ENCODE measurements around the gene OPCML.

DNA sequence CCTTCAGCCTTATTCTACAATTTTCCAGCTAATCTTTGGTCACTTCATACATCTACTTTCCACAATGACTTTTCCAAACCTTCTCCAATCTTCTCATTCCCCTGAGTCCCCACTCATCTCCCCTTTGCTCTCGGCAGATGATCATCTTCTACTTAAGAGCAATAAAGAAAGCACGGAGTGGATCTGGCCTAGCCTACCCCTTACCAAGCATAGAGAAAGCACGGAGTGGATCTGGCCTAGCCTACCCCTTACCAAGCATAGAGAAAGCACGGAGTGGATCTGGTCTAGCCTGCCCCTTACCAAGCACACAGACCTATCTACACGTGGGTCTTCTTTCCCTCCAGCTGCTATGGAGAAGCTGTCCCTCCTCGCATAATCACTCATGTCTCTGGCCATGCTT, 558.6 kb downstream of the OPCML start:
- TF ChIP-seq, protein P1, sequence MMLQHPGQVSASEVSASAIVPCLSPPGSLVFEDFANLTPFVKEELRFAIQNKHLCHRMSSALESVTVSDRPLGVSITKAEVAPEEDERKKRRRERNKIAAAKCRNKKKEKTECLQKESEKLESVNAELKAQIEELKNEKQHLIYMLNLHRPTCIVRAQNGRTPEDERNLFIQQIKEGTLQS (IDR thresholded peaks at IDR 0.05): no peak
- no peak for TF ChIP-seq CTCF (IDR thresholded peaks at IDR 0.05; ENCODE audit: low read depth, low read length, missing input control)
- TF ChIP-seq GABPA (IDR thresholded peaks at IDR 0.05 in 1 of 2, conservative IDR thresholded peaks at IDR 0.05 in 1 of 2): no peak
- TF ChIP-seq, protein P2, sequence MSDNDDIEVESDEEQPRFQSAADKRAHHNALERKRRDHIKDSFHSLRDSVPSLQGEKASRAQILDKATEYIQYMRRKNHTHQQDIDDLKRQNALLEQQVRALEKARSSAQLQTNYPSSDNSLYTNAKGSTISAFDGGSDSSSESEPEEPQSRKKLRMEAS (IDR thresholded peaks at IDR 0.05): no peak
